ENCODE measurements around the gene ZCCHC7.

ZCCHC7 gene

GRCh38 chr9:37242089-37242488, 121.7 kb downstream of the ZCCHC7 start:
- Histone ChIP-seq H3K36me3 (ENCODE audit: insufficient read depth, low read depth, low read length) (no peaks in the 10 kb centered on the region), H3K4me3 (ENCODE audit: low read length) (no peak overlapping the region), H3K9ac (ENCODE audit: low read depth, low read length) (no peak overlapping the region), H3K9me3 (ENCODE audit: insufficient read depth, low read depth, low read length) (no peaks in the 10 kb centered on the region), H3K27me3 (ENCODE audit: insufficient read depth, low read length) (no peaks in the 10 kb centered on the region), H3K4me1 (ENCODE audit: insufficient read depth, low read length) (peaks cover 19% of the 10 kb centered on the region; the same call in 1 of the 2 replicates), H3K27ac (ENCODE audit: low read length) (no peak overlapping the region)

GRCh38 chr9:37243588-37244345, 123.4 kb downstream of the ZCCHC7 start:
- Histone ChIP-seq H3K27me3 (ENCODE audit: insufficient read depth, low read length) (no peaks in the 10 kb centered on the region), H3K27ac (ENCODE audit: low read length) (peak overlapping the region; percentile 4), H3K4me3 (ENCODE audit: low read length) (peak overlapping the region; percentile 14; the same call in 1 of the 2 replicates), H3K36me3 (ENCODE audit: insufficient read depth, low read depth, low read length) (no peaks in the 10 kb centered on the region), H3K4me1 (ENCODE audit: insufficient read depth, low read length) (peaks cover 19% of the 10 kb centered on the region; the same call in 1 of the 2 replicates), H3K9ac (ENCODE audit: low read depth, low read length) (peak overlapping the region; percentile 18; the same call in 1 of the 2 replicates), H3K9me3 (ENCODE audit: insufficient read depth, low read depth, low read length) (no peaks in the 10 kb centered on the region)

DNA sequence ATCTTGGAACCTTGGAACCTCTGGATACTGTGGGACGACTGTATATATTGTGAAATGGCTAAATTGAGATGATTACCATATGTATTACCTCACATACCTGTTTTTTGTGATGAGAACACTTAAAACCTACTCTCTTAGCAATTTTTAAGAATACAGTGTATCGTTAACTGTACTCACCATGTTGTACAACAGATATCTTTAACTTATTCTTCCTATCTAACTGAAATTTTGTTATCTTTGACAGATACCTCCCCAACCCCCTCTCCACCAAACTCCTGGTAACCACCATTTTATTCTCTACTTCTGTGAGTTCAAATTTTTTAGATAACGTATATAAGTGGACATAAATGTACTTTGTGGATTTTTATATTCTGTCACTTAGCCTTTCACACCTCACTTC, 126.5 kb downstream of the ZCCHC7 start:
- Histone ChIP-seq H3K27ac (ENCODE audit: low read length) (no peak overlapping the region), H3K9me3 (ENCODE audit: insufficient read depth, low read depth, low read length) (no peaks in the 10 kb centered on the region), H3K9ac (ENCODE audit: low read depth, low read length) (no peak overlapping the region), H3K27me3 (ENCODE audit: insufficient read depth, low read length) (no peaks in the 10 kb centered on the region), H3K36me3 (ENCODE audit: insufficient read depth, low read depth, low read length) (no peaks in the 10 kb centered on the region; the same call in 1 of the 2 replicates), H3K4me3 (ENCODE audit: low read length) (no peak overlapping the region), H3K4me1 (ENCODE audit: insufficient read depth, low read length) (peaks cover 27% of the 10 kb centered on the region)

DNA sequence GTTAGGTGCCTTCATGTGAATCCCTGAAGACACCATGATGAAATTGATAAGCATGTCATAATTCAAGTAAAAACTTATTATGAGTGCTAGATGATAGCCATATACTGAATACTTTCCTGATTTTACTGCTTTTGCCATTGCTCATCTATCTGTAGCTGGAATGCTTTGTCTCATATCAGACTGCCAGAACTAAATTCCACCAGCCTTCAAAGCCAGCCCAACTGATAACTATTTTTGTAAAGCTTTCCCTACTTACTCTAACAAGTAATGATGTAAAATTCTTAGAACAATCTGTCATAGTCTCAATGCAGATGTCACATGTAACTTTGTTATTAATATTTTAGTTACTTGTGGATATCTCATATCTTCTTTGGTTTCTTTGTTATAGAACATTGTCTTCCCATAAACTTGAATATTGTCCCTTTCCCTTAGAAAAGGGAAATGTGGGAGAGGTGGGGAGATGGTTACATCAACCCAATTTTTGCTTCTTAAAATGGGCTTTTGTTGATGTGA, 128.3 kb downstream of the ZCCHC7 start:
- Histone ChIP-seq H3K27ac (ENCODE audit: low read length) (no peak overlapping the region), H3K36me3 (ENCODE audit: insufficient read depth, low read depth, low read length) (no peaks in the 10 kb centered on the region; the same call in 1 of the 2 replicates), H3K9me3 (ENCODE audit: insufficient read depth, low read depth, low read length) (no peaks in the 10 kb centered on the region), H3K4me1 (ENCODE audit: insufficient read depth, low read length) (peaks cover 38% of the 10 kb centered on the region), H3K27me3 (ENCODE audit: insufficient read depth, low read length) (no peaks in the 10 kb centered on the region), H3K9ac (ENCODE audit: low read depth, low read length) (no peak overlapping the region), H3K4me3 (ENCODE audit: low read length) (no peak overlapping the region)

- no peaks in the 10 kb centered on the region for H3K9me3 ChIP-seq (ENCODE audit: insufficient read depth, low read depth, low read length)
- peak overlapping the region; percentile 53 for H3K4me3 ChIP-seq (ENCODE audit: low read length)
- peaks cover 45% of the 10 kb centered on the region for H3K4me1 ChIP-seq (ENCODE audit: insufficient read depth, low read length)
- no peaks in the 10 kb centered on the region; the same call in 1 of the 2 replicates for H3K36me3 ChIP-seq (ENCODE audit: insufficient read depth, low read depth, low read length)
- H3K27ac ChIP-seq (ENCODE audit: low read length), result peak overlapping the region; percentile 66
- no peaks in the 10 kb centered on the region for H3K27me3 ChIP-seq (ENCODE audit: insufficient read depth, low read length)
- peak overlapping the region; percentile 40; the same call in 1 of the 2 replicates for H3K9ac ChIP-seq (ENCODE audit: low read depth, low read length)
These were observed 131.1 kb downstream of the ZCCHC7 start for GRCh38 chr9:37251452-37251851.

GRCh38 chr9:37253377-37253937, 133.1 kb downstream of the ZCCHC7 start:
- Histone ChIP-seq H3K4me3 (ENCODE audit: low read length) (peak overlapping the region; percentile 37), H3K9me3 (ENCODE audit: insufficient read depth, low read depth, low read length) (no peaks in the 10 kb centered on the region), H3K27ac (ENCODE audit: low read length) (no peak overlapping the region), H3K36me3 (ENCODE audit: insufficient read depth, low read depth, low read length) (no peaks in the 10 kb centered on the region; the same call in 1 of the 2 replicates), H3K27me3 (ENCODE audit: insufficient read depth, low read length) (no peaks in the 10 kb centered on the region), H3K4me1 (ENCODE audit: insufficient read depth, low read length) (peaks cover 47% of the 10 kb centered on the region), H3K9ac (ENCODE audit: low read depth, low read length) (no peak overlapping the region; the same call in 1 of the 2 replicates)

- peaks cover 50% of the 10 kb centered on the region for H3K4me1 ChIP-seq (ENCODE audit: insufficient read depth, low read length)
These were observed 134.8 kb downstream of the ZCCHC7 start for GRCh38 chr9:37255187-37255586.

DNA sequence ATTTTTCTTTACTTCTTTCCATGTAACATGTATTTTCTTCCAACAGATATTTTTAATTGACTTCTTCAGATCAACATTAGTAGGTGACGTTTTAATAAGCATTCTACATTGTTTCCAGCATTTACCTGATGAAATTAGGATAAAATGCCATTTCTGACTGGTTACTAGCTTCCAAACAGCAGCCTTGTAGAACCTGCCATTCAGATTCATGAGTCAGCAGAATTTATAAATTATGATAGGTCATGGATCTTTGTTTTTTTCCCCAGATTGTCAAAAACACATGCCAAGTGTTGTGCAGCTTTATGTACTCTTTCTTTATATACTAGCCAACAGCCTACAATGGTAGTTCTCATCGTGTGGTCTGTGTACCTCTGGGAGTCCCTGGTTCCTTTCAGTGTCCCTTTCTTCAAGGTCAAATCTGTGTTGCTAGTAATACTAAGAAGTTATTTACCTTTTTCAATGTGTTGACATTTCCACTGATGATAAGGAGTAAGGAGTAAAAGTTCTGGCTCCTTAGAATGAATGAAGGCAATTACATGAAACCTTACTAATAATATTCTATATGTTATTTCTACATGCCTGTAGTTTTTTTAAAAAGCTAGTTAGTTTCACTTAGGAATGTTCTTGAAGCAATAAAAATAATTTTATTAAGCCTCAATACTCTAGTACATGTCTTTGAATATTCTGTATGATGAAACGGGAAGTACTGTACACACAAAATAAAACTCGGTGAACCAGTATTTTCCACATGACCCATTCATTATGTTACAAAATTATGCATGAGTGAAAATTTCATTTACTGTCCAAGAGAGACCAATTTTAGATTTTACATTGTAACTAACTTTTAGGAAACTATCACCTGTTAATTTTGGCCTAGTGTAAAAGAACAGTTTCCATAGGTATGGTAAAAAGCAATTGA, 135.8 kb downstream of the ZCCHC7 start:
- Histone ChIP-seq H3K27ac (ENCODE audit: low read length) (no peak overlapping the region), H3K9me3 (ENCODE audit: insufficient read depth, low read depth, low read length) (no peaks in the 10 kb centered on the region), H3K9ac (ENCODE audit: low read depth, low read length) (no peak overlapping the region), H3K27me3 (ENCODE audit: insufficient read depth, low read length) (no peaks in the 10 kb centered on the region), H3K36me3 (ENCODE audit: insufficient read depth, low read depth, low read length) (no peaks in the 10 kb centered on the region), H3K4me1 (ENCODE audit: insufficient read depth, low read length) (peaks cover 52% of the 10 kb centered on the region), H3K4me3 (ENCODE audit: low read length) (no peak overlapping the region)

More at GRCh38 chr9:37255187-37255586, 134.8 kb downstream of the ZCCHC7 start:
- H3K27ac ChIP-seq (ENCODE audit: low read length), result no peak overlapping the region
- H3K36me3 ChIP-seq (ENCODE audit: insufficient read depth, low read depth, low read length), result no peaks in the 10 kb centered on the region; the same call in 1 of the 2 replicates
- no peaks in the 10 kb centered on the region for H3K9me3 ChIP-seq (ENCODE audit: insufficient read depth, low read depth, low read length)
- no peaks in the 10 kb centered on the region for H3K27me3 ChIP-seq (ENCODE audit: insufficient read depth, low read length)
- no peak overlapping the region for H3K9ac ChIP-seq (ENCODE audit: low read depth, low read length)
- H3K4me3 ChIP-seq (ENCODE audit: low read length), result no peak overlapping the region

GRCh38 chr9:37259951-37260350, 139.6 kb downstream of the ZCCHC7 start:
- no peak overlapping the region for H3K27ac ChIP-seq (ENCODE audit: low read length)
- no peak overlapping the region for H3K9ac ChIP-seq (ENCODE audit: low read depth, low read length)
- no peaks in the 10 kb centered on the region for H3K36me3 ChIP-seq (ENCODE audit: insufficient read depth, low read depth, low read length)

DNA sequence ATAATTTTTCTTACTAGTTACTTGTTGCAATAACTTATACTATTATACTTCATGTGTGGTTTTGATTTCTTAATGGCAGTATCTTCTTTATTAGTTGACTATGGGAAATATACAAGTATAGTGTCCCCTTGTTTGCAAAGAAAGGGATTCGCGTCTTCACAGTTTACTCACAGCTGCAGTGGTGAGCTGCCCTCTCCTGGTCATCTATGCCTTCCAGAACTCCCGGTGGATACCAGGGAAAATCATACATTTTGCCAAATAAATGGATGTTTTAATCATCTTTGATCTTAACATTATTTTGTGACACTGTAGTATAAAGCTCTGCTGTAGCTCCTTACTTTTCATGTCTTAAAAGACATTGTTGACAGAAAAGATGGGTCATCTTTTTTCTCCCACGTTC, 142.0 kb downstream of the ZCCHC7 start:
- Histone ChIP-seq H3K27me3 (ENCODE audit: insufficient read depth, low read length) (no peaks in the 10 kb centered on the region), H3K4me1 (ENCODE audit: insufficient read depth, low read length) (peaks cover 15% of the 10 kb centered on the region), H3K4me3 (ENCODE audit: low read length) (no peak overlapping the region), H3K9me3 (ENCODE audit: insufficient read depth, low read depth, low read length) (no peaks in the 10 kb centered on the region), H3K36me3 (ENCODE audit: insufficient read depth, low read depth, low read length) (no peaks in the 10 kb centered on the region), H3K27ac (ENCODE audit: low read length) (no peak overlapping the region), H3K9ac (ENCODE audit: low read depth, low read length) (no peak overlapping the region)

More at GRCh38 chr9:37259951-37260350, 139.6 kb downstream of the ZCCHC7 start:
- Histone ChIP-seq H3K27me3 (ENCODE audit: insufficient read depth, low read length) (no peaks in the 10 kb centered on the region), H3K9me3 (ENCODE audit: insufficient read depth, low read depth, low read length) (no peaks in the 10 kb centered on the region), H3K4me1 (ENCODE audit: insufficient read depth, low read length) (peaks cover 21% of the 10 kb centered on the region), H3K4me3 (ENCODE audit: low read length) (no peak overlapping the region)

GRCh38 chr9:37264539-37264938, 144.2 kb downstream of the ZCCHC7 start:
- Histone ChIP-seq H3K9ac (ENCODE audit: low read depth, low read length) (no peak overlapping the region), H3K4me1 (ENCODE audit: insufficient read depth, low read length) (peaks cover 10% of the 10 kb centered on the region), H3K27me3 (ENCODE audit: insufficient read depth, low read length) (no peaks in the 10 kb centered on the region), H3K4me3 (ENCODE audit: low read length) (no peak overlapping the region), H3K27ac (ENCODE audit: low read length) (no peak overlapping the region), H3K9me3 (ENCODE audit: insufficient read depth, low read depth, low read length) (no peaks in the 10 kb centered on the region), H3K36me3 (ENCODE audit: insufficient read depth, low read depth, low read length) (no peaks in the 10 kb centered on the region)

Data from iPS-20b (cell line).